Upper lobe of left lung (tissue), 6 donors: ENCODE data around the gene METTL27. TPM values are rescaled to one million over a fixed set of nuclear protein-coding genes. Genes with fewer than 3 reads are reported as not detected.

ENCODE experiments used
- ATAC-seq, 2 donors: fragments of 200-7000 bp; cut with Tn5 transposase; one replicate each; pipeline ENCODE4 v1.9.1; 2022; ENCODE audit warnings: mild to moderate bottlenecking in 2 of 2, moderate library complexity in 2 of 2; ENCODE audit not compliant: low FRiP score in 2 of 2
- DNase-seq, 2 donors: peaks; one replicate each; pipeline ENCODE4 v3.0.0-alpha.2; 2019 to 2020
- H3K27ac ChIP-seq, 4 donors: fragments of 200-600 bp; sonication (generic); one replicate each; pipeline ENCODE4 v1.5.1; 2016 to 2019
- H3K27me3 ChIP-seq, 4 donors: fragments of 200-600 bp; sonication (generic); one replicate each; pipeline ENCODE4 v1.5.1; 2017 to 2019
- H3K36me3 ChIP-seq, 4 donors: fragments of 200-600 bp; sonication (generic); one replicate each; pipeline ENCODE4 v1.5.1; 2016 to 2019
- H3K4me1 ChIP-seq, 4 donors: fragments of 200-600 bp; sonication (generic); one replicate each; pipeline ENCODE4 v1.5.1; 2018 to 2019
- H3K4me3 ChIP-seq, 4 donors: fragments of 200-600 bp; sonication (generic); one replicate each; pipeline ENCODE4 v1.5.1; 2017 to 2019; ENCODE audit warnings: mild to moderate bottlenecking in 2 of 4, moderate library complexity in 1 of 4
- H3K9me3 ChIP-seq, 4 donors: fragments of 200-600 bp; sonication (generic); one replicate each; pipeline ENCODE4 v1.5.1; 2018 to 2019
- EP300 ChIP-seq, 4 donors: sonication (generic); formaldehyde crosslinking; IDR thresholded peaks; one replicate each; pipeline ENCODE4 v1.5.1; 2017; ENCODE audit warnings: antibody characterized with exemption in 4 of 4, control low read depth in 2 of 4
- POLR2A ChIP-seq, 4 donors: fragments of 450-650 bp; IDR thresholded peaks; one replicate each; pipeline ENCODE4 v1.5.1; 2016 to 2017; ENCODE audit warnings: antibody characterized with exemption in 4 of 4, mild to moderate bottlenecking in 2 of 4
- POLR2AphosphoS5 ChIP-seq, 2 donors: sonication (generic); formaldehyde crosslinking; IDR thresholded peaks; one replicate each; pipeline ENCODE4 v1.5.1; 2017; ENCODE audit warnings: antibody characterized with exemption in 2 of 2
- WGBS, 2 donors: methylation state at CpG; one replicate each; pipeline ENCODE4 v1.1.5; 2017 to 2018; 5-methylcytosine and 5-hydroxymethylcytosine counted together
- total RNA-seq, 6 donors: library from RNA; depleted of rRNA in 4 of 6; stranded (reverse); fragments of >200 nt in 4 of 6; gene quantifications; one replicate each; pipeline versions ENCODE4 v1.1.0 to v1.2.1, GENCODE V29; 2016 to 2021
- TF ChIP-seq, protein P1 (sequence below), 6 experiments: fragments of 450-650 bp in 4 of 6; fragments of 200-600 bp in 2 of 6; sonication (generic) in 2 of 6; IDR thresholded peaks; one replicate each; pipeline ENCODE4 v1.5.1; 2016 to 2019; ENCODE audit warnings: antibody characterized with exemption in 6 of 6
- donor health status: DM: no; HTN: no; CAD: no; lungs with moderate emphysema.
- donor health status: DM: no; HTN: yes; CAD: no; lungs with severe emphysema.

METTL27 gene
- total RNA-seq, 6 donors from 2014 or later: 3.0 to 23.0 (median 7.2) TPM

DNA sequence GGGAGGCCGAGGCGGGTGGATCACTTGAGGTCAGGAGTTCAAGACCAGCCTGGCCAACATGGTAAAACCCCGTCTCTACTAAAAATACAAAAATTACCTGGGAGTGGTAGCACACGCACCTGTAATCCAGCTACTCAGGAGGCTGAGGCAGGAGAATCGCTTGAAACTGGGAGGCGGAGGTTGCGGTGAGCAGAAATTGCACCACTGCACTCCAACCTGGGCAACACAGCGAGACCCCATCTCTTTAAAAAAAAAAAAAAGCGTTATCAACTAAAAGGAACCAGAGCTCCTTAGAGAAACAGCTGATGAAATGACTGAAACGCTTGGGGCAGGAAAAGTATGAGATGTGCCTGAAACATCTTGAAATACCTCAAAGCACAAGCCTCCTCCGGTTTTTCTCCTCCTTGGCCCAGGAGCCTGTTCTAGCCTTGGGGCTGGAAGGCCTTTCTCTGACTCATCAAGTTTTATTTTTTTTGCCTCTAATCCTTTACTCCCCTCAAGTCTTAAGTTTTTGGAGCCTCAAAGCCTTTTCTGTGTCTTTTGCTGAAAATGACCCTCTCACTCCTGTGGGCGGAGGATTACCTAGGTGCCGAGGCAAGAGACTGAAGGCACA, 2.6 kb upstream of the METTL27 start:
- WGBS, 2 donors: 85 to 86% methylated on average over 13 of the region's 13 CpGs
- TF ChIP-seq POLR2AphosphoS5 (IDR thresholded peaks at IDR 0.05) (no peak), EP300 (IDR thresholded peaks at IDR 0.05) (no peak), POLR2A (IDR thresholded peaks at IDR 0.05) (no peak)
- TF ChIP-seq, protein P1, sequence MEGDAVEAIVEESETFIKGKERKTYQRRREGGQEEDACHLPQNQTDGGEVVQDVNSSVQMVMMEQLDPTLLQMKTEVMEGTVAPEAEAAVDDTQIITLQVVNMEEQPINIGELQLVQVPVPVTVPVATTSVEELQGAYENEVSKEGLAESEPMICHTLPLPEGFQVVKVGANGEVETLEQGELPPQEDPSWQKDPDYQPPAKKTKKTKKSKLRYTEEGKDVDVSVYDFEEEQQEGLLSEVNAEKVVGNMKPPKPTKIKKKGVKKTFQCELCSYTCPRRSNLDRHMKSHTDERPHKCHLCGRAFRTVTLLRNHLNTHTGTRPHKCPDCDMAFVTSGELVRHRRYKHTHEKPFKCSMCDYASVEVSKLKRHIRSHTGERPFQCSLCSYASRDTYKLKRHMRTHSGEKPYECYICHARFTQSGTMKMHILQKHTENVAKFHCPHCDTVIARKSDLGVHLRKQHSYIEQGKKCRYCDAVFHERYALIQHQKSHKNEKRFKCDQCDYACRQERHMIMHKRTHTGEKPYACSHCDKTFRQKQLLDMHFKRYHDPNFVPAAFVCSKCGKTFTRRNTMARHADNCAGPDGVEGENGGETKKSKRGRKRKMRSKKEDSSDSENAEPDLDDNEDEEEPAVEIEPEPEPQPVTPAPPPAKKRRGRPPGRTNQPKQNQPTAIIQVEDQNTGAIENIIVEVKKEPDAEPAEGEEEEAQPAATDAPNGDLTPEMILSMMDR (IDR thresholded peaks at IDR 0.05): no peak
- DNase-seq (no peak), ATAC-seq (peak in 1 of 2 donors; percentile 63)
- peaks cover 6 to 29% (median 15%) of the 10 kb centered on the region in 4 donors for H3K4me1 ChIP-seq
- H3K4me3 ChIP-seq: no peak overlapping the region
- no peaks in the 10 kb centered on the region for H3K27me3 ChIP-seq
- no peaks in the 10 kb centered on the region for H3K9me3 ChIP-seq
- no peaks in the 10 kb centered on the region for H3K36me3 ChIP-seq
- H3K27ac ChIP-seq: no peak overlapping the region

DNA sequence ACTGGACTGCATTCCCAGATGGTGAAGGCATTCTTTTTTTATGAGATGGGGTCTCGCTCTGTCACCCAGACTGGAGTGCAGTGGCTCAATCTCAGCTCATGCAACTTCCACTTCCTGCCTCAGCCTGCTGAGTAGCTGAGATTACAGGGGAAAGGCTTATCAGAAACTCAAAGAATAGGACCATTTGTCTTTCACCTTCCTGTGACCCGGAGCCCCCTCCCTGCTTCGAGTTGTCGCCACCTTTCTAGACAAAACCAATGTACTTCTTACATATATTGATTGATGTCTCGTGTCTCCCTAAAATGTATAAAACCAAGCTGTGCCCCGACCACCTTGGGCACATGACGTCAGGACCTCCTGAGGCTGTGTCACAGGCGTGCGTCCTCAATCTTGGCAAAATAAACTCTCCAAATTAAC, 1.8 kb upstream of the METTL27 start:
- Histone ChIP-seq H3K4me1 (peaks cover 6 to 29% (median 15%) of the 10 kb centered on the region in 4 donors), H3K9me3 (no peaks in the 10 kb centered on the region), H3K36me3 (no peaks in the 10 kb centered on the region), H3K27me3 (no peaks in the 10 kb centered on the region), H3K4me3 (no peak overlapping the region), H3K27ac (peak overlapping the region in 2 of 4 donors; percentile 9 to 40)
- ATAC-seq (no peak), DNase-seq (no peak)
- 19 to 33% methylated on average over 9 of the region's 9 CpGs for WGBS, 2 donors
- TF ChIP-seq POLR2A (IDR thresholded peaks at IDR 0.05) (no peak), POLR2AphosphoS5 (IDR thresholded peaks at IDR 0.05) (no peak), EP300 (IDR thresholded peaks at IDR 0.05) (peak in 1 of 4 donors; percentile 27)

DNA sequence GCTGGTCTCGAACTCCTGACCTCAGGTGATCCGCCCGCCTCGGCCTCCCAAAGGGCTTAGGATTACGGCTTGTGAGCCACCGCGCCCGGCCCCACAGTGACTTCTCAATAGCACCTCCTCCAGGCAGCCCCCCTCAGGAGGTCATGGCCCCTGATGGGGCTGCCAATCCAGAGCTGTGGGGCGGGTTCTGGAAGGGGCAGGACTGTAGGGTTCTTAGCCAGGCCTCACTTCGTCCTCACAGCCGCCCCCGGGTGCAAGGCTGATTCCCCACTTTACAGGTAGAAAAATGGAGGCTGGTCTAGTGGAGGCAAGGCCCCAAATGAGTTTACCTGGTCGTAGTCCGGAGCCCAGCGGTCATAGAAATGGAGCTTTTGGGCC, 638 bp downstream of the METTL27 start:
- 74 to 81% methylated on average over 6 to 14 of the region's 15 CpGs for WGBS, 2 donors
- Histone ChIP-seq H3K4me3 (peak overlapping the region; percentile 43 to 65 (median 60)), H3K36me3 (no peaks in the 10 kb centered on the region), H3K27me3 (no peaks in the 10 kb centered on the region), H3K9me3 (no peaks in the 10 kb centered on the region), H3K4me1 (peaks cover 6 to 32% (median 15%) of the 10 kb centered on the region in 4 donors), H3K27ac (peak overlapping the region; percentile 60 to 90 (median 76))
- DNase-seq (peak in 1 of 2 donors; percentile 73), ATAC-seq (peak in 1 of 2 donors; percentile 7)
- TF ChIP-seq POLR2AphosphoS5 (IDR thresholded peaks at IDR 0.05) (no peak), POLR2A (IDR thresholded peaks at IDR 0.05) (no peak), EP300 (IDR thresholded peaks at IDR 0.05) (no peak)
- TF ChIP-seq, protein P1 (IDR thresholded peaks at IDR 0.05): no peak

DNA sequence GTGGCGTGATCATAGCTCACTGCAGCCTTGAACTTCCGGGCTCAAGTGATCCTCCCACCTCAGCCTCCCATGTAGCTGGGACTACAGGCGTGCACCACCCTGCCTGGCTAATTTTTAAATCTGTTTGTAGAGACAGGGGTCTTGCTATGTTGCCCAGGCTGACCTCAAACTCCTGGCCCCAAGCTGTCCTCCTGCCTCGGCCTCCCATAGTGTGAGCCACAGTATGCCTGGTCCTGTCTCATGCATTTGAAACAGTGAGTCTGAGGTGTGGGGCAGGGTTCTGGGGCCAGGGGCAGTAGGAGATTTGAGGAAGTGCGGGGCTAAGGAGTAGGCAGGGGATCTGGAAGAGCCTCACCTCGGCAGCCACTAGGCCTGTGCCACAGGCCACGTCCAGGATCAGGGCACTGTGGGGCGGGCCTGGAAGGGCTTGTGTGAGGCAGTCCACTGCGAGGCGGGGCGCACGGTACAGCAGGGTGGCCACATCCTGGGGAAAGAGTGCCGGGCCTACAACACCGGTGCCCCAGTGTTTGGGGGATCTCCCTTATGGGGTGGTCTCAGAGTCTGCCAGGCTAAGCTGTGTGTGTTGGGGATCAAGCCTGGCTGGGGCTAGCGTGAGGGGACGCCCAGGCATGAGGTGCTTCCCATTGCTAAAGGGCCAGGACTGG, 1.5 kb downstream of the METTL27 start:
- H3K36me3 ChIP-seq: no peaks in the 10 kb centered on the region
- H3K27me3 ChIP-seq: no peaks in the 10 kb centered on the region
- no peaks in the 10 kb centered on the region for H3K9me3 ChIP-seq
- no peak overlapping the region for H3K27ac ChIP-seq
- H3K4me3 ChIP-seq: no peak overlapping the region
- ATAC-seq (no peak), DNase-seq (peak in 1 of 2 donors; percentile 75)
- TF ChIP-seq, protein P1 (IDR thresholded peaks at IDR 0.05): no peak
- TF ChIP-seq EP300 (IDR thresholded peaks at IDR 0.05): no peak
- no peak for TF ChIP-seq POLR2A (IDR thresholded peaks at IDR 0.05)
- no peak for TF ChIP-seq POLR2AphosphoS5 (IDR thresholded peaks at IDR 0.05)
- WGBS, 2 donors: 93 to 96% methylated on average over 12 to 16 of the region's 16 CpGs
- peaks cover 6 to 32% (median 15%) of the 10 kb centered on the region in 4 donors for H3K4me1 ChIP-seq
